ENCODE measurements around the gene GCA. TPM values are rescaled to one million over a fixed set of nuclear protein-coding genes. Genes with fewer than 3 reads are reported as not detected.

Gene GCA
- total RNA-seq, 2 donors from 2014 or later = 22.5 to 56.6 TPM

DNA sequence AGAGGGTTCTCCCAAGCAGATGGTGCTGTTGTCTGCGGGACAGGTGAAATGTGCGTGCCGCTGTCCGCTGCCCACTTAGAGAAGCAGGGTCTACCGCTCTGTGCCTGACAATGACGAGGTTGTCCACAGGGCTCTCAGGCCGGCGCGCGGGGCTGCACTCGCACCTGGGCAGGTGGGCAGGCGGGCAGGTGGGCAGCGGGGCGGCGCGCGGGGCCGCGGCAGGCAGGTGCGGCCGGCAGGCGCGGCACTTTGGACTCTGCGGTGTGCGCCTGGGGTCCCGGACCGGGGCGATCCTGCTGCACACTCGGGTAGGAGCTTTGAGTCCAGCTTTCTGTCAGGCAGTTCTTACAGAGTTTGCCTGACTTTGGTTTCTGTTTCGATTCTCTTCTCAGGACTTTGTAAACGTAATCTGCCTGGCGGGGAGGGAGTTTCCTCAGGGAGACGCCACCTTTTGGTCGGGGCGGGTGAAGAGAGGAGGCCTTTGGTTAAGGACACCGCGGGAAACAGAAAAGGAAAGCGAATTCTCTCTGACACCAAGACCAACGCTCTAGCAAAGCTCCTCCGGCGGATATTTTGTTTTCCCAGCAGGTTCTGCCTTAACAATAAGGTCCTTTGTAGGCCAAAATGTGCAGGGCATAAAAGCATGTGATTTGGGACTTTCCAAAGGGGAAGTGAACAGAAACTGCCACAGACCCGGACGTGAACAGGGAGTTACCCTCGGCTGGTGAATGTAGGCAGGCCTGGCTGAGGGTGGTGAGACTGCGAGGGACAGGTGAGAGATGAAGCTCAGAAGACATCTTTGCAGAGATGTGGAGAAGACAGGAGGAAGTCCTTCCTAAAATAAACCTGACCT lies 25.4 kb upstream of the GCA start, which contains the start of gene IFIH1:
Gene IFIH1, minus strand, starts transcription at position 357 of the 853 bp plus-strand sequence. CDS start 377 bp downstream, outside the sequence.
- Histone ChIP-seq H3K27me3 (replicated peaks; ENCODE audit: insufficient read depth) (no peaks in the 10 kb centered on the region), H3K4me1 (ENCODE audit: control insufficient read depth in 1 of 2, low read depth in 2 of 2) (peaks cover 22 to 48% of the 10 kb centered on the region in 2 donors), H3K9me3 (no peaks in the 10 kb centered on the region), H3K4me3 (peak within 1 kb of the TSS; percentile 77), H3K27ac (peak within 1 kb of the TSS; percentile 82 to 83), H3K36me3 (no peaks in the 10 kb centered on the region)
- DNase-seq (ENCODE audit: low spot score) = peak; percentile 52
- TF ChIP-seq, protein P1, sequence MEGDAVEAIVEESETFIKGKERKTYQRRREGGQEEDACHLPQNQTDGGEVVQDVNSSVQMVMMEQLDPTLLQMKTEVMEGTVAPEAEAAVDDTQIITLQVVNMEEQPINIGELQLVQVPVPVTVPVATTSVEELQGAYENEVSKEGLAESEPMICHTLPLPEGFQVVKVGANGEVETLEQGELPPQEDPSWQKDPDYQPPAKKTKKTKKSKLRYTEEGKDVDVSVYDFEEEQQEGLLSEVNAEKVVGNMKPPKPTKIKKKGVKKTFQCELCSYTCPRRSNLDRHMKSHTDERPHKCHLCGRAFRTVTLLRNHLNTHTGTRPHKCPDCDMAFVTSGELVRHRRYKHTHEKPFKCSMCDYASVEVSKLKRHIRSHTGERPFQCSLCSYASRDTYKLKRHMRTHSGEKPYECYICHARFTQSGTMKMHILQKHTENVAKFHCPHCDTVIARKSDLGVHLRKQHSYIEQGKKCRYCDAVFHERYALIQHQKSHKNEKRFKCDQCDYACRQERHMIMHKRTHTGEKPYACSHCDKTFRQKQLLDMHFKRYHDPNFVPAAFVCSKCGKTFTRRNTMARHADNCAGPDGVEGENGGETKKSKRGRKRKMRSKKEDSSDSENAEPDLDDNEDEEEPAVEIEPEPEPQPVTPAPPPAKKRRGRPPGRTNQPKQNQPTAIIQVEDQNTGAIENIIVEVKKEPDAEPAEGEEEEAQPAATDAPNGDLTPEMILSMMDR (IDR thresholded peaks at IDR 0.05) = no peak
- ATAC-seq (ENCODE audit: insufficient number of reproducible peaks, low FRiP score, low read depth) = peak; percentile 92

DNA sequence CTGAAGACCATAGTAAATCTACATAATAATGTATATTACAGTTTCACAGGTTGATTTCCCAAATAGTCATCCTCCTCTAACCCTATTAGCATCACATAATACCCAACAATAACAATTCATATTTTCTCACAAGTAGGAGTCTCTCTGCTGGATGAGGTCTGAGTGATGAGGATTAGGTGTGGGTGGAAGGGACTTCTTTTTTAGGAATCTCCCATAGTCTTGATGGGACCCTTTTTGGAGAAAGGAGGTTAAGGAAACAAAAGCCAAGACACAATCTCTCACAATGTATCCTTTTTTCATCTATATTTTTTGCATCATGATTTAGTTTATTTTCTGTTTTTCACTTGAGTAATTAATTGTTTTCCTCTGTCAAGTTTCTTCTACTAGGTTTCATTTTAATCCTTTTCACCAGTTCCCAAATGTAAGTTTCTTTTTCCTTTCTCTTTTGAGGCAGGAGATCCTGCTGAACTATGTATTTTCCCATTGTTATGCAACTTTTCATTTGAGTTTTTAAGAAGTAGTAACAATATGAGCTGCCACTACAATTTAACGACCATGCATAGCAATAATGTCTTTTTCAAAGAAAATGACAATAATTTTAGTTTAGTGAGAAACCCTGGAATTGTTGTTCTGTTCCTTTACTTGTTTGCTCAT lies 22.9 kb upstream of the GCA start:
- TF ChIP-seq, protein P1 (IDR thresholded peaks at IDR 0.05) = no peak
- Histone ChIP-seq H3K36me3 (no peaks in the 10 kb centered on the region), H3K27me3 (replicated peaks; ENCODE audit: insufficient read depth) (no peaks in the 10 kb centered on the region), H3K4me3 (no peak overlapping the region), H3K4me1 (ENCODE audit: control insufficient read depth in 1 of 2, low read depth in 2 of 2) (peaks cover 18 to 36% of the 10 kb centered on the region in 2 donors), H3K27ac (no peak overlapping the region), H3K9me3 (no peaks in the 10 kb centered on the region)
- ATAC-seq (ENCODE audit: insufficient number of reproducible peaks, low FRiP score, low read depth) (no peak), DNase-seq (ENCODE audit: low spot score) (no peak)

- Histone ChIP-seq H3K27me3 (replicated peaks; ENCODE audit: insufficient read depth) (no peaks in the 10 kb centered on the region), H3K4me1 (ENCODE audit: control insufficient read depth in 1 of 2, low read depth in 2 of 2) (peaks cover 0 to 9% of the 10 kb centered on the region in 2 donors), H3K4me3 (no peak overlapping the region), H3K27ac (no peak overlapping the region), H3K36me3 (no peaks in the 10 kb centered on the region), H3K9me3 (no peaks in the 10 kb centered on the region)
- TF ChIP-seq, protein P1 (IDR thresholded peaks at IDR 0.05) = no peak
- no peak for DNase-seq (ENCODE audit: low spot score)
- ATAC-seq (ENCODE audit: insufficient number of reproducible peaks, low FRiP score, low read depth) = no peak
These were observed 19.0 kb upstream of the GCA start for GRCh38 chr2:162324953-162325352.

- H3K4me1 ChIP-seq (ENCODE audit: control insufficient read depth in 1 of 2, low read depth in 2 of 2) = no peaks in the 10 kb centered on the region
- no peak for DNase-seq (ENCODE audit: low spot score)
- H3K4me3 ChIP-seq = no peak overlapping the region
- H3K36me3 ChIP-seq = no peaks in the 10 kb centered on the region
- ATAC-seq (ENCODE audit: insufficient number of reproducible peaks, low FRiP score, low read depth) = no peak
- H3K27me3 ChIP-seq (replicated peaks; ENCODE audit: insufficient read depth) = no peaks in the 10 kb centered on the region
- TF ChIP-seq, protein P1 (IDR thresholded peaks at IDR 0.05) = peak; percentile 41
- no peak overlapping the region for H3K27ac ChIP-seq
- no peaks in the 10 kb centered on the region for H3K9me3 ChIP-seq
These were observed 16.7 kb upstream of the GCA start for GRCh38 chr2:162327134-162327769.

DNA sequence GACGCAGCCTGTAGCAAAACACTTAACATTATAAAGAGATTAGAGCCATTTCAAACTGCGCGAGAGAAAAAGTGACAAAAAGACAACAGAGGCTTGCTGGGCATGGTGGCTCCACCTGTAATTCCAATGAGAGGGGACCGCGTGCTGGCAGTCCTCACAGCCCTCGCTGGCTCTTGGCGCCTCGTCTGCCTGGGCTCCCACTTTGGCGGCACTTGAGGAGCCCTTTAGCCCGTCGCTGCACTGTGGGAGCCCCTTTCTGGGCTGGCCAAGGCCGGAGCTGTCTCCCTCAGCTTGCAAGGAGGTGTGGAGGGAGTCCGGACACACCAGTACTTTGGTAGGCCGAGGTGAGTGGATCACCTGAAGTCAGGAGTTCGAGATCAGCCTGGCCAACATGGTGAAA lies 16.1 kb upstream of the GCA start:
- H3K9me3 ChIP-seq = no peaks in the 10 kb centered on the region
- TF ChIP-seq, protein P1 (IDR thresholded peaks at IDR 0.05) = no peak
- H3K4me1 ChIP-seq (ENCODE audit: control insufficient read depth in 1 of 2, low read depth in 2 of 2) = no peaks in the 10 kb centered on the region
- no peaks in the 10 kb centered on the region for H3K36me3 ChIP-seq
- DNase-seq (ENCODE audit: low spot score) (no peak), ATAC-seq (ENCODE audit: insufficient number of reproducible peaks, low FRiP score, low read depth) (no peak)
- H3K27ac ChIP-seq = no peak overlapping the region
- H3K4me3 ChIP-seq = no peak overlapping the region
- H3K27me3 ChIP-seq (replicated peaks; ENCODE audit: insufficient read depth) = no peaks in the 10 kb centered on the region
